ENCODE measurements around the gene SYPL1. TPM values are rescaled to one million over a fixed set of nuclear protein-coding genes. Genes with fewer than 3 reads are reported as not detected.
A peak's percentile ranks its signal among the peaks of the same experiment; 100 is the strongest.

The SYPL1 gene
- total and polyA plus RNA-seq, 2 donors (not counting 3 experiments of a cell fraction or from before 2014, with no cell fraction given): 59.8 to 67.1 TPM

- no peak for FAIRE-seq
- ChIA-PET CTCF (interaction anchor here (1.1 to 2.6 kb wide), 8 partner anchors 11 to 95 kb away, joined by 3 to 21 read pairs (median 5); partner anchors contain the start of gene SYPL1), POLR2A (interaction anchor here (1.2 to 1.7 kb wide), 2 partner anchors 27 to 40 kb away, joined by 3 to 7 read pairs; partner anchors contain the start of gene SYPL1)
- TF ChIP-seq GATA2 (IDR thresholded peaks at IDR 0.05; ENCODE audit: insufficient read depth, insufficient read length, low read depth, low read length): no peak
- TF ChIP-seq, protein P1, sequence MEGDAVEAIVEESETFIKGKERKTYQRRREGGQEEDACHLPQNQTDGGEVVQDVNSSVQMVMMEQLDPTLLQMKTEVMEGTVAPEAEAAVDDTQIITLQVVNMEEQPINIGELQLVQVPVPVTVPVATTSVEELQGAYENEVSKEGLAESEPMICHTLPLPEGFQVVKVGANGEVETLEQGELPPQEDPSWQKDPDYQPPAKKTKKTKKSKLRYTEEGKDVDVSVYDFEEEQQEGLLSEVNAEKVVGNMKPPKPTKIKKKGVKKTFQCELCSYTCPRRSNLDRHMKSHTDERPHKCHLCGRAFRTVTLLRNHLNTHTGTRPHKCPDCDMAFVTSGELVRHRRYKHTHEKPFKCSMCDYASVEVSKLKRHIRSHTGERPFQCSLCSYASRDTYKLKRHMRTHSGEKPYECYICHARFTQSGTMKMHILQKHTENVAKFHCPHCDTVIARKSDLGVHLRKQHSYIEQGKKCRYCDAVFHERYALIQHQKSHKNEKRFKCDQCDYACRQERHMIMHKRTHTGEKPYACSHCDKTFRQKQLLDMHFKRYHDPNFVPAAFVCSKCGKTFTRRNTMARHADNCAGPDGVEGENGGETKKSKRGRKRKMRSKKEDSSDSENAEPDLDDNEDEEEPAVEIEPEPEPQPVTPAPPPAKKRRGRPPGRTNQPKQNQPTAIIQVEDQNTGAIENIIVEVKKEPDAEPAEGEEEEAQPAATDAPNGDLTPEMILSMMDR (IDR thresholded peaks at IDR 0.05; ENCODE audit: extremely low read depth in 1 of 2, insufficient read depth in 1 of 2, low read depth in 1 of 2, low read length in 2 of 2): no peak
- no peak for TF ChIP-seq POLR2A (IDR thresholded peaks at IDR 0.05; ENCODE audit: low read depth, low read length)
- TF ChIP-seq POLR2AphosphoS5 (IDR thresholded peaks at IDR 0.05; ENCODE audit: insufficient read depth, low read depth, low read length): no peak
- no peak for TF ChIP-seq FOS (IDR thresholded peaks at IDR 0.05; ENCODE audit: borderline replicate concordance, insufficient read depth, low read length)
- TF ChIP-seq JUN (IDR thresholded peaks at IDR 0.05; ENCODE audit: borderline replicate concordance, insufficient read depth, insufficient read length, low read depth): no peak
- TF ChIP-seq MAX (IDR thresholded peaks at IDR 0.05; ENCODE audit: insufficient read depth, insufficient read length): no peak
- TF ChIP-seq MYC (IDR thresholded peaks at IDR 0.05; ENCODE audit: low read depth, low read length): no peak
- no peak for TF ChIP-seq EZH2 (IDR thresholded peaks at IDR 0.05; ENCODE audit: borderline replicate concordance, low read depth, low read length, severe bottlenecking)
- Histone ChIP-seq H2AFZ (ENCODE audit: low read depth, low read length) (peak overlapping the region; percentile 34), H3K4me1 (ENCODE audit: control insufficient read depth, extremely low read depth, insufficient read depth, low read length) (peaks cover 20% of the 10 kb centered on the region), H3K9me1 (replicated peaks; ENCODE audit: control insufficient read depth, extremely low read depth, insufficient read depth, low read length) (no peaks in the 10 kb centered on the region), H3K27me3 (ENCODE audit: control insufficient read depth in 2 of 2, insufficient read depth in 2 of 2, low read length in 2 of 2) (no peaks in the 10 kb centered on the region), H3K79me2 (ENCODE audit: control insufficient read depth, insufficient read depth, low read length) (no peaks in the 10 kb centered on the region), H3K27ac (ENCODE audit: insufficient read depth, low read depth, low read length) (peak overlapping the region; percentile 60), H4K20me1 (replicated peaks; ENCODE audit: control insufficient read depth, extremely low read depth, insufficient read depth, low read length) (no peaks in the 10 kb centered on the region), H3K4me3 (replicated peaks in 1 of 3; ENCODE audit: insufficient read depth in 1 of 3, low read depth in 1 of 3, low read length in 3 of 3) (no peak overlapping the region), H3K4me2 (ENCODE audit: insufficient read depth, low read length) (peak overlapping the region; percentile 3), H3K9ac (replicated peaks; ENCODE audit: extremely low read depth, insufficient read depth, low read length) (peak overlapping the region; percentile 19), H3K9me3 (replicated peaks; ENCODE audit: control insufficient read depth, insufficient read depth, low read length) (no peaks in the 10 kb centered on the region), H3K36me3 (ENCODE audit: control insufficient read depth in 2 of 2, extremely low read depth in 1 of 2, insufficient read depth in 2 of 2, low read length in 2 of 2) (no peaks in the 10 kb centered on the region)
- intact Hi-C loops (cut with micrococcal nuclease): no loop called here
- no TSS peak for BruUV-seq (replicated peaks)
- dilution Hi-C loops (cut with MboI; ENCODE audit: extremely low pct_ligation_motif_present, low sequenced_read_pairs): loop anchor here (25.0 kb wide), 1 partner anchor 90 kb away; no protein-coding TSS in a partner anchor
- no peak for DNase-seq (ENCODE audit: low read depth, low spot score)
Measured at GRCh38 chr7:106072715-106073091, 39.4 kb downstream of the SYPL1 start.

Measured in endothelial cell of umbilical vein (primary cell).